HG03064 (cell line): ENCODE results near the gene ARID2.

Source experiments
- ATAC-seq: cut with Tn5 transposase; IDR thresholded peaks from one replicate; pipeline ENCODE4 v1.9.1; 2021; ENCODE audit warnings: low read depth; ENCODE audit not compliant: unreplicated experiment

ARID2 gene

GRCh38 chr12:45915405-45915804 lies 185.9 kb downstream of the ARID2 start:
- no peak for ATAC-seq

- ATAC-seq, result no peak
These were observed 189.3 kb downstream of the ARID2 start for GRCh38 chr12:45918818-45919217.

GRCh38 chr12:45928309-45928708 lies 198.8 kb downstream of the ARID2 start:
- ATAC-seq, result no peak

- no peak for ATAC-seq
These were observed 200.9 kb downstream of the ARID2 start for GRCh38 chr12:45930369-45930768.

- no peak for ATAC-seq
These were observed 204.0 kb downstream of the ARID2 start for GRCh38 chr12:45933504-45933903.

GRCh38 chr12:45934956-45935355 lies 205.4 kb downstream of the ARID2 start:
- ATAC-seq, result no peak

- no peak for ATAC-seq
These were observed 209.1 kb downstream of the ARID2 start for GRCh38 chr12:45938566-45938965.

- no peak for ATAC-seq
These were observed 210.3 kb downstream of the ARID2 start for GRCh38 chr12:45939759-45940158.

GRCh38 chr12:45944771-45945170 lies 215.3 kb downstream of the ARID2 start:
- ATAC-seq, result no peak

GRCh38 chr12:45946435-45946834 lies 216.9 kb downstream of the ARID2 start:
- no peak for ATAC-seq

- no peak for ATAC-seq
These were observed 219.0 kb downstream of the ARID2 start for GRCh38 chr12:45948546-45948945.
